NCI-H82 treated with DMSO at 0.1 percent for 48 hours (cell line): ENCODE results near the gene TSPAN13.

Experiments
- DNase-seq: peaks from one replicate; lab custom pipeline; 2025; ENCODE audit not compliant: unreplicated experiment; lab: John Stamatoyannopoulos, UW

TSPAN13 gene

DNA sequence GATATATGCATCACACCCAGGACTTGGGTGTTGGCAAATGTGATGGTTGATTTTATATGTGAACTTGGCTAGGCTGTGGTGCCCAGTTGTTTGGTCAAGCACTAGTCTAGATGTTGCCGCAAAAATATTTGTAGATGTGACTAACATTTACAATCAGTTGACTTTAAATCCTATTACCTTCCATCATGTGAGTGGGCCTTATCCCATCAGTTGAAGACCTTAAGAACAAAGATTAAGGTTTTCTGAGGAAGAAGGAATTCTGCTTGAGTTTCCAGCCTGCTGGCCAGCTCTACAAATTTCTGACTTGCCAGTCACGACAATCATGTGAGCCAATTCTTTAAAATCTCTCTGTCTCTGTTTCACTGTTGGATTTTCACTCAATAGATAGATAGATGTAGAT lies 20.3 kb downstream of the TSPAN13 start:
- no peak for DNase-seq

DNA sequence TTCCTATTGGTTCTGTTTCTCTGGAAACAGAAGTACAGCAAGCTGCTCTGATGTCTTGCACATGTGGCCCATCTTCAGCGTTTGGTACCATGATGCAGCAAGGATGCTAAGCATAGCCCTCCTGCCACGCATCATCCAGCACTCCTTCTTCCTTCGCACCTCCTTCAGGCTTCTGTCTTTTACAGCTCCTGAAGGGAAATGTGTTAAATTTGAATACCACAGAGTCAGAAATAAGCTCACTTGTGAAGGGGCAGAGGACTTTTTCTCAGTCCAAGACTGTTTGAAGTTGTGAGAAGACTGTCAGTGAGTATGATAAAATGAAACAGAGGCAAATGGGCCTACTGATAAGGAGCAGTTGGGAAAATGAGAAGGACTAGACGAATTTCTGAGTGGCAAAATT lies 20.7 kb downstream of the TSPAN13 start:
- no peak for DNase-seq

DNA sequence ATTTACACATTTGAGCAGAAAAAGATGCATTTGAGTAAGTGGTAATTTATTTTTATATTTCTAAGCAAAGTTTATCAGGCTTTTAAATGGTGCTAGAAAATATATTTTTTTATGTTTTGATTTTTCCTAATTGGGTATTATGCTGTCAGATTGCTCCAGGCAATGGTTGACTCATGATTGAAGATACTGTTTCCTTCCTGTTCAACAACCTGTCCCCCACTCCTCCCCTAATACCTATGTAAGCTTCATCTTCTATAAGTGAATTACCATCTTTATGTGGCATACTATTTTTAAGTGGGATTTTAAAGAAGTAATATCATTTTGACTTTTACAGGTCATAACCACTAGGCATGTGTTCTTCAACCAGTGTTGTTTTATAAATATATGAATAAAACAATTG lies 21.4 kb downstream of the TSPAN13 start:
- DNase-seq, result no peak

DNA sequence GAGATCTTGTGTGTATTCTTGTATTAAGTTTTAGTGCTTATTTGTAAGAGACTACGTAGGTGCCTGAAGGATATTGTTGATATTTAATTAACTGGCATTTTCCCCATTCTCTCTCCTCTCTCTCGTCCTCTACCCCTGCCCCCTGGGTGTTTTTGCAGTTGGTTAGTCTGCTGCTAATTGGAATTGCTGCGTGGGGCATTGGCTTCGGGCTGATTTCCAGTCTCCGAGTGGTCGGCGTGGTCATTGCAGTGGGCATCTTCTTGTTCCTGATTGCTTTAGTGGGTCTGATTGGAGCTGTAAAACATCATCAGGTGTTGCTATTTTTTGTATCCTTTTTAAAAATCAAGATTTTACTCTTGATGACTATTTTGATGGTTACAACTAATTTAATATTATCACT lies 22.5 kb downstream of the TSPAN13 start:
- no peak for DNase-seq

DNA sequence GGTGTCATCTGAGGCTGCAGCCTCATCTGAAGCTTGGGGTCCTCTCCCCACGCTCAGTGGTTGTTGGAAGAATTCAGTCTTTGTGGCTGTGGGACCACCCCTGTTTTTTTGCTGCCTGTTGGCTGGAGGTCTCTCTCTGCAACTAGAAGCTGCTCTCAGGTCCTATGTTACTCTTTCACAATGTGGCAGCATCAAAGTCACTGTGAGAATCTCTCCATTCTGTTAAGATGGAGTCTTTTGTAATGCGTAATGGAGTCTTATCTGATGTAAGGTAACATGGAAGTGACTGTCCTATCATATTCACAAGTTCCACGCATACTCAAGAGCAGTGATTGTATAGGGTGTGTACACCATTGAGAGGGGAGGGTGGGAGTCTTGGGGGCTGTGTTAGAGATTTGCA lies 24.9 kb downstream of the TSPAN13 start:
- DNase-seq, result no peak

DNA sequence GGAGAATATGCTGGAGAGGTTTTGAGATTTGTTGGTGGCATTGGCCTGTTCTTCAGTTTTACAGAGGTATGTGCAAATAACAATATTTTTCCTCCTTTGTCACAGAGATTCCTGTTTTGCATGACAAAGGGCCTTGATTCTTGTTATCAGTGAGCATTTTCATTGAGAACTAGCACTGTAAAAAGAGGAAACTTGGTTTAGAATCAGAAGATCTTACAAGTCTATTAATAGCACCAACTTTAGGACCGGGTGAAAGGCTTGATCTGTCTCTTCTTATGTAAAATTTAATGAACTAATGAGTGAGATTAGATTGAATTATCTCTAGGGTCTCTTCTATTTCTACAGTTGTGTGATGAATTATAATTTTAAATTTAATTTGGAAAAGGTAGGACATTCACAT lies 25.5 kb downstream of the TSPAN13 start:
- no peak for DNase-seq

DNA sequence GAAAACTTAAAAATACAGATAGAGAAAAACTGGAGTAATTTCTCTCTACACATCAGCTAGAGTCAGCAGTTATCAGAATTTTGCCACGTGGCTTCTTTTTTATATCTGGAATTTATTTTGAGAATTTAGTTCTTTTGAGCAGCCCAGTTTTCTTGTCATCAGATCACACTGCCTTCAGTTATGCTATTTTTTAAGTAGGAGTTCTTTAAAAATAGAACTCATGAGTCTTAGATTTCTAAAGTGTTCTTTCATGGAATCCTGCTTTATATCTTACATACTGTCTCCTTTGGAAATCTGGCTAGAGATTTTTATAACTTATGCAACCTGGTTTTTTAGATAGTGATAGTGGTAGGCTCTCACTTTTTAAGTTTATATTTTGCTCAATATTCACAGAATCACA lies 27.0 kb downstream of the TSPAN13 start:
- no peak for DNase-seq

DNA sequence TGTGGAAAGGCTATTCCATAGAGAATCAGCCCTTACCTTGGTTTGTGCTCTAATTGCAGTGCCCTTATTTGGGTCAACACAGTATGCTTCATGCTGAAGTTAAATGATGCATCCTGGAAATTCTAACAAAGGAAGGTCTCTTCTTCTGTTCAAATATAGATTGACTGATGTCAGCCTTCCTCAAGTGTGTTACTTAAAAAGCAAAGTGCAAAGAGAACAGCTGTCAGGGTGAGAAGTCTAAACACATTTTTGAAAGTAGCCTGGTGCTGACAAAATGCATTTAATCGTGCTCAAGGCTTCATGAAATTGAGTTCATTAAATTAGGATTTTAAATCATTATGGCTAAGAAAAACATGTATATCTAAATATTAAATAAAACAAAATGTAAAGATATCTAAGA lies 31.8 kb downstream of the TSPAN13 start:
- no peak for DNase-seq

DNA sequence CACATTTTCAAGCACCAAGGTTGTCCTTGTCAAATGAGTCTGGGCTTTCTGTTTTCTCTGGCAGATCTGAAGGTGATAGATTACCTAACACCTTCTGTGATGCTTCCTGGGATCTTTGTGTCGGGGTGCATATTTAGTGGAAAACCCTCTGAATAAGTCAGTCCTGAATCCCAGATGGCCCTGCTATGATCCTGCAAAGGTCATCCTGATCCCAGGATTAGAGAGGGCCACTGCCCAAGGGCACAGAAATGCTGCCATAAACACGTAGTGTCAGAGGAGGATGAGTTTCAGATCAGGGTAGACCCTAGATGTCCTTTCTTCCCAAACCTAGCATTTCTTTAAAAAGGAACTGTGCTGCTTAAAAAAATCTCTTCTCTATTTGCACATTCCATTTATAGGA lies 32.3 kb downstream of the TSPAN13 start:
- no peak for DNase-seq

DNA sequence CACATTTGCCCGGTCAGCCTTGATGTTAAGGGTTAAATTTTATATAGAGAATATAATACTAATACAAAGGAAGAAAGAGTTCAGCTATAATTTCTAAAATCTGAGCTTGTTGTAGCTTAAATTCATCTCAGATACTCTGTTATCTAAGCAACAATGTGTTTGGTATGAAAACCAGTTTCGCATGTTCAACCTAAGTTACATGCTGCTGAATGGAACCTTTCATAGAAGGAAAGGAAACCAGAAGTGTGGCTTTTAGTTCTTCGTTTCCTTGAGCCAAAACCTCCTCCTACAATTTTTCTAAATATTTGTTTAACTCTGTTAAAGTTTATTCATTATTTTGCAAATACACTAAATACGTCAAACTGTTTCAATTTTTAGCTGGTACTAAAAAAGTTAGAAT lies 32.7 kb downstream of the TSPAN13 start:
- no peak for DNase-seq

DNA sequence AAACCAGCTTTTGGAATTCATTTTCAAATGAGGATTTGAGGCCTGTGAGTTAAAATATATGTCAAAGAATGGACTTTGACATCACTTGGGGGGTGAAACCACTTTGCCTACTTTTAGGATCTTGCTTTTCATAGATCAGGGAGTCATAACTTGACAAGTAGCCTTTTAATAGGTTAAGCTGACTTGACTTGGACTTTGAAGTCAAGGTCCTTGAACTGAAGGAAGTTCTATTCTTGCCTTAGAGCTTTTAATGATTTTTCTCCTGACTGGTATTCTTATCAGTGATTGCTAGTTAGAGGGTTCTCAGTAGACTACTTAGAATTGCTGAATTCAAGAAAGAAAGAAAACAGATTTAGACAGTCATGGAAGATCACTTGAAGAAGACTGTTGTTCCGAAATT lies 33.6 kb downstream of the TSPAN13 start:
- no peak for DNase-seq

DNA sequence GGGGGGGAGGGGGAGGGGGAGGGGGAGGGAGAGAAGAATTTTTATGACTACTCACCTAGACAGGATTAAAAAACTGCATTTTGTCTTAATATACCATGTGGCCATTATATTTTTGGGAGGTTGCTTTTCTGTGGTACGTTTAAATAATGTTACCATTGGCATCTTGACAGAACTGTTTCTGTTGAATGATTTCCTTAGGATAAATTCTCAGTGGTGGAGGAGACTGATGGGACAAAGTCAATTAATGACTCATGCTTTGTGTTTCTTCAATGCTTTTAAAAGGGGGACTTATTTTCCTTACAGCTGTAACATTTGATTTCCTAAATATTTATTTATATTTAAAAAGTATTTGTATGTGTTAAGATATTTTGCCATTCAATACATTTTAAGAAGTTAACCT lies 37.5 kb downstream of the TSPAN13 start:
- no peak for DNase-seq

DNA sequence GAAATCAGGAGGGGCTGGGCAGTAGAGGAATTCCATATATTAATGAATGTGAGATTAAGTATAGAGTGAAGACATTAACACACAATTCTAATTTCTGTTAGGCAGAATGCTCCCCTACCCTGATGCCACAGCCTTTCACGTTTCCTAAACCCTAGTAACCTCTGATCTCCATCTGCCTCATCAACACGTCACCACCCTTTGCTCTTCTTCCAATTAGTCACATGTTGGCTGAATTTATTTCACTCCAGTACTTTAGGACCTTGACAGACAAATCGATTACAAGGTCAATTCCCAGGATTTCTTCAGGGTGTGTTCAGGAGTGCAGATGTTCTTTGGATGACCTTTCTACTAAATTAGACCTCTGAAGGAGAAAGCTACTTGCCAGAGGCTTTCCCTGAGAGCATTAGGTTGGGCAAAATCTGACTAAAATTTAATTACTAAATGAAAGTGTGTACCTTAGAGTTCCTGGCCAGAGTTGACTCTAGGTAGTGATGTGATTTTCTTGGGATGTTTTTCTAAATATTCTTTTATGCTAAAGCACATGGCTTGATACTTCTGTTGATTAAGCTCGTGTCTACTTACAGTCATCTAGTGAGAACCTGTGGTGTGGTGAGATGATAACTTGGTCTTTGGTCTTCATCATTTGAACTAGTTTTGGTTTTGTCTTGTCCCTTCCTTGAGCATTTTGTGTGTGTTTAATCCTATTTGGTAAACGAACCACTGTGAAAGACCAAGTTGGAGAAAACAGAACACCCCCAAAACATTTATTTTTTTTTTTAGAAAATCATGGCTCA lies 38.5 kb downstream of the TSPAN13 start:
- peak; percentile 35 for DNase-seq

DNA sequence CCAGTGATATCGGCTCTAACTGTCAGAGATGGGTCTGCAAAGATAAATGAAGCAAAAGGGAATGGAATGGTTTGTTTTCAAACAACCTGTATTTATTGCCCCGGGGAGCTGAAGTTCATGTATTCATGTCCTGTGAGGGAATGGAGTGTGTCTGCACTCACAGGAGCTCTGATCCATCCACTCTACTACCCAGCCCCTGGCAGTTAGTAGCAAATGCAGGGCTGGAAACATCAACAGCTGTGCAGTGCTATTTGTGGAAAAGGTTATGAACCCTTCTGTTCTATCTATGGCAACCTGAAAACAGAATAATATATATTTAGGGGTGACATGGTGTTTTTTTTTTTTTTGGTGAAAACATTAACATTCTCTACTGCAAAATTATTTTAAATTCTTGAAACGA lies 41.4 kb downstream of the TSPAN13 start:
- no peak for DNase-seq

DNA sequence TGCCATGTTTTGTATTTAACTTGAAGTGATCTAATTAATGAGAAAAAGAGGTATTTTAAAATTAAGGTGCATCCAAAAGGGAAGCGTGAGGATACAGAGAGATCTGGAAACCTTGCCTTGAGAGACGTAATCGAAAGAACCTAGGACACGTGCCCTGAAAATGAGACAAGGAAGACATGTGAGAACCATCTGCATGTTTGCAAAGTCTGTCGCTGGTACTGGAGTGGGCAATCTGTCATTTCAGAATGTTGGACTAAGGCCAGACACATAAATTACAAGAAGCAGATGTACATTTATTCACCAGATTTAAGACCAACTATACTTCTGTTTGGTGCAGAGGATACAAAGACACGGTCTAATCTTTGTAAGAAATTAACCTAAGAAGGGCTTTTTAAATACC lies 42.1 kb downstream of the TSPAN13 start:
- DNase-seq, result peak; percentile 85

DNA sequence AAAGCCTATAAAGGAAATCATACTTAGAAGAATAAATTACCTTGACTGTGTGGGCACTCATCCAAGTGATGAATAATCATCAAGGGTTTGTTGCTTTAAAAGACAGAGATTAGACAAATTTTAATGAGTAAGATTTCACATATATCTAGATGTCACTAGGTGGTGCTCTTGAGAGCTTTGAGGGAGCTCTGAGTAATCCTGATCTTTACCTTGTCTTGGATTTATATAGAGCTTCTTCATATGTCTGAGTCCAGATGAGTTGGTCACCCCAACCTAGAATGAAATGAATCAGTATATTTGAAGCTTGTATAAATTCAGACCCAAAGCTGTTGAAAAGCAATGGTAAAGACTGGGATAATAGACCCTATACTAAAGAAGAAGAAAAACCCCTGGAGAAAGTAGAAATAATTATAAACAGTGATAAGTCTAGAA lies 47.6 kb downstream of the TSPAN13 start:
- DNase-seq, result peak; percentile 76

DNA sequence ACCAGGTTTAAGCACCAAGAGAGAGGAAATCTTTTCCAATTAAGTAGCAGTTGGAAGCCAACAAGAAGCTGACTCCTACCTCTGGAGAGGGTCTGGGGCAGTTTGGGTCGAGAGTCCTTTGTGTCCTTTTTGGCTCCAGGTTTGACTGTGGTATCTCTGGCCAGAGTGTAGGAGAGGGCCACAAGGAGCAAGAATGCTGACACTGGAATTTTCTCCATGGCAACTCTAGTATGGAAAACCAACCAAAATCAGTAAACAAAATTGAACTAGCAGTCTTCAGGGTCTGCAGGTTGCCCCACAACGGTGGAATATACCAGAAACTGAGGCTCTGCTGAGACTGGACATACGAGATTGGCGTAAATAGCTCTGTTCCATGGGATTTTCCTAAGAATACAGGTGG lies 48.0 kb downstream of the TSPAN13 start:
- DNase-seq, result no peak

DNA sequence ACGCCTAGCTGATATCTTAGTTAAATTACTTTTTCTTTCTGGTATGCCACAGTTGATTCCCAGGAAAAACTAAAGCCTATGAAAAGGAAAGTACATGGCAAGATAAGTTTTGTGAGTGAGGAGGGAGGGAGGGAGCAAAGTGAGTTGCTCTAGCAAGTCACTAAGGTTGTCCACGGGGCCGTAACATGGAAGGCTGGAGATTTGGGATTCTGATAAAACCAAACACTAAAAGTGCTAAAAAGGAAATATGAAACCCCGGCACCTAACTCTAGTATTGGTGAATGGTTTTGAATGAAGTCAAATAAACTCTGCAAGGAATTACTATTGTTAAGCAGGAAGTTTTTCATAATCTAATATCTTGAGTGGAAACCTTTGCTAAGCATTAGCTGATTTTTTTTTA lies 49.6 kb downstream of the TSPAN13 start:
- no peak for DNase-seq

DNA sequence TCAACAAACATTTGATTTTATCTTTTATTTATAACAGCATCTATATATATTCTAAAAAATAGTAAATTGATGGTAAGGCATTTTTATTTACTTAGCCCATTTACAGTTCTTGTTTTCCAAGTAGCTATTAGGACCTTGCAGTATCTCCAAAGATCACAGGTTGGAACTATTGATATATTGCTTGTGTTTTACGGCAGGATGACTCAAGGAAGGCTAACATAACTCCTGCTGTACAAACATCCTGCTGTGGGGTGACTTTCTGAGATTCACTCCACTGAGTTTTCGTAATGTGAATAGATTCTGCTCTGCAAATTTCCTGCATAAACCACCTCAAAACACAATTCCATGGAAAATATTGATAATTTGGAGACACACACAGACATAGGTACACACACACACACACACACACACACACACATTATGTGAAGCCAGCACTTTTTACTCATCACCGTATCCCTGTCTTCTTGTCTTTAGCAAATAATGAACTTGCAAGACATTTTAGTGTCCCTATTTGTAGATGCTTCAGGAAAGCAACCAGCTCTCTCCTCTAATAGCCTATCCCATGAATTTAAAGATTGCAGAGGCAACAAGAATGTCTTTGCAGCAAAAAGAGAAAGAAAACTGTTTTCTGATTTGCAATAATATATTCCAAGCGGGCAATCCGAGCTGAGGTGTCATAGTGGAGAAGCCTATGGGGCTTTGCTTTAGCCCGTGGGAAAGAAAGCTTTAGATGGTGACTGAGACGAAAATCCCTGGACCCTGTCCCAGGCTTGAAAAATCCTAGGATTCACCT lies 50.5 kb downstream of the TSPAN13 start:
- no peak for DNase-seq

DNA sequence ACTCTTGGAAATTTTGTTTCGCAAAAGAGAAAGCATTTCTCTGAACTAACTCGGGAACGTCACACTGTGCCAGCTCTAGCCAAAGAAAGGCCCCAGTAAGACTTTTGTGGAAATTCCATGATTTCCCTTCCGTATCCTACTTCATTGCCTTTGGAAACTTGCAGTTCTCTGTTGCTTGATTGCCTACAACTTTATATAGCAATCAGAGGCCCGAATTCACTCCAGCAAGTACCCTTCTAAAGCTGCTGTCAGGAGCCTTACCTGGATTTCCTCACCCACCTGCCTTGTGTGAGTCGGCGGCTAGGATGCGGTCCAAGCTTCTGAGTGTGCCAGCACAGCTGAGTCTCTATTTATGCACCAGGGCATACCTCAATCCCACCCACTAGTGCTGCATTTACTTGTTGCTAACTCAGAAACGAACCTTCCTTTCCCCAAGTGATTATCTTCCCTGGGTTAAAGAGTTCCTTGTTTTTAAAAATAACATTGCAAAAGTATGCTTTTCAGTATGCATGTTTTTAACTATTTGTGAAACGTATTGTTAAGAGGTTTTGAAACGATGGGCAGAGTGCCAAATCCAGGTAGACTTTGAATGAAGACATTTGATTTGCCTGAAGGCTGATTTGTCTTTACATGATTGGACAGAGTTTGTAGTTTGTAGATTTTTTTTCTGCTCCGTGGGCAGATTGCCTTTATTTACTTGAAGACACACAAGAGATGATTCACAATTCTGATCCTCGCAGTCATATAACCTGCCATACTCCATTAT lies 51.3 kb downstream of the TSPAN13 start, which contains the start of gene AGR2:
Gene AGR2, minus strand, starts transcription at position 326 of the 766 bp plus-strand sequence. CDS start 3,203 bp downstream, outside the sequence.
- no peak for DNase-seq

DNA sequence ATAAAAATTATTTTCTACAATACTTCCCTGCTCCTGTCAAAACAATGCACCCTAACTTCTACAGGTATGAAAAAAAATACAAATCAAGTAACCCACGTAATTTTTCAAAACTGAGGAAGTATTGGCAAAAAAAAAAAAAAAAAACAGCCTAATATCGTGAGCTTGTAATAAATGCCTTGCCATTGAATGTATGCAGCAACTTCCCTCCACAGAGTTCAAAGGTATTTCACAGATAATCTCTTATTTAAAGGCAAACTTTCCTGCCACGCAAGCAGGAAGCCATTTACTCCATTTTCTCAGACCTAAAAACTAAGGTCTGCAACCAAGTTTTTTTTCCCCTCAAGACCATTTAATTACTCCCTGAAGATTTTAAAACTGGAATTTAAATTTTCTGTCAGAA lies 51.9 kb downstream of the TSPAN13 start:
- no peak for DNase-seq

DNA sequence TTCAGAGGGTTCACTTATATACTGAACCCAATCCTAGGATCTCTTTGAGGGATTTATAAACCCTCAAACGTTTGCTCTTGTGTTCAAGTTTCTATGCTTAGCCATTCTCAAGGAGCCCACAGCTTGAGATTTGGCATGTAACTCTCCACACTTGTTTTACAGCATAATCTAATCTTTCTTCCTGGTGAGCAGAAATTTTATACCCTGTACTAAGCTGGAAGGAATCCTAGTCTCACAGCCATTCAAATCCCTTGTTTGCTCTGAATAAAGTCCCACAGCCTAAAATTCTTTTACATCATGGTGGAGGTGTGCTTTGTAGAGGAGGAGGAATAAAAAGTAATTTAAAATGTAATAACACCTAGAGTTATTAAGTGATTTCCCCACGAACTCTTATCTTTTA lies 56.6 kb downstream of the TSPAN13 start:
- no peak for DNase-seq
